Measurements from ENCODE around the gene GNAZ.

GRCh38 chr22:23031786-23032185, 38.5 kb upstream of the GNAZ start:
- TF ChIP-seq POLR2AphosphoS5 (IDR thresholded peaks at IDR 0.05) (no peak), POLR2A (IDR thresholded peaks at IDR 0.05) (no peak), EP300 (IDR thresholded peaks at IDR 0.05) (no peak)
- TF ChIP-seq, protein P1, sequence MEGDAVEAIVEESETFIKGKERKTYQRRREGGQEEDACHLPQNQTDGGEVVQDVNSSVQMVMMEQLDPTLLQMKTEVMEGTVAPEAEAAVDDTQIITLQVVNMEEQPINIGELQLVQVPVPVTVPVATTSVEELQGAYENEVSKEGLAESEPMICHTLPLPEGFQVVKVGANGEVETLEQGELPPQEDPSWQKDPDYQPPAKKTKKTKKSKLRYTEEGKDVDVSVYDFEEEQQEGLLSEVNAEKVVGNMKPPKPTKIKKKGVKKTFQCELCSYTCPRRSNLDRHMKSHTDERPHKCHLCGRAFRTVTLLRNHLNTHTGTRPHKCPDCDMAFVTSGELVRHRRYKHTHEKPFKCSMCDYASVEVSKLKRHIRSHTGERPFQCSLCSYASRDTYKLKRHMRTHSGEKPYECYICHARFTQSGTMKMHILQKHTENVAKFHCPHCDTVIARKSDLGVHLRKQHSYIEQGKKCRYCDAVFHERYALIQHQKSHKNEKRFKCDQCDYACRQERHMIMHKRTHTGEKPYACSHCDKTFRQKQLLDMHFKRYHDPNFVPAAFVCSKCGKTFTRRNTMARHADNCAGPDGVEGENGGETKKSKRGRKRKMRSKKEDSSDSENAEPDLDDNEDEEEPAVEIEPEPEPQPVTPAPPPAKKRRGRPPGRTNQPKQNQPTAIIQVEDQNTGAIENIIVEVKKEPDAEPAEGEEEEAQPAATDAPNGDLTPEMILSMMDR (IDR thresholded peaks at IDR 0.05) = no peak
